IPS-NIHi7 (cell line): ENCODE measurements around the gene TMEM88.

Source experiments
- DNase-seq: peaks from one replicate; pipeline ENCODE4 v3.0.0; 2012; ENCODE audit warnings: mixed read lengths; ENCODE audit errors: extremely low spot score

The TMEM88 gene

GRCh38 chr17:7833011-7833794, 21.7 kb upstream of the TMEM88 start:
- DNase-seq = no peak

GRCh38 chr17:7833795-7834541, 20.9 kb upstream of the TMEM88 start, which contains the start of gene KDM6B:
TSS of gene KDM6B (plus strand) at chr17:7834217. CDS start at chr17:7845555, 11,338 bp downstream.
- peak; percentile 92 for DNase-seq

- no peak for DNase-seq
Measured at GRCh38 chr17:7834542-7834956, 20.3 kb upstream of the TMEM88 start.

- DNase-seq = peak; percentile 88
Measured at GRCh38 chr17:7834957-7835813, 19.7 kb upstream of the TMEM88 start.

- no peak for DNase-seq
Measured at GRCh38 chr17:7835814-7836595, 18.9 kb upstream of the TMEM88 start.

- peak; percentile 76 for DNase-seq
Measured at GRCh38 chr17:7836596-7837407, 18.1 kb upstream of the TMEM88 start.

- DNase-seq = no peak
Measured at GRCh38 chr17:7837408-7838088, 17.3 kb upstream of the TMEM88 start.

- no peak for DNase-seq
Measured at GRCh38 chr17:7838090-7839075, 16.5 kb upstream of the TMEM88 start.

GRCh38 chr17:7839190-7839875, 15.5 kb upstream of the TMEM88 start:
- no peak for DNase-seq

- no peak for DNase-seq
Measured at GRCh38 chr17:7839876-7840261, 15.0 kb upstream of the TMEM88 start.

GRCh38 chr17:7840441-7840840, 14.4 kb upstream of the TMEM88 start:
- no peak for DNase-seq

GRCh38 chr17:7840875-7841274, 14.0 kb upstream of the TMEM88 start:
- no peak for DNase-seq

GRCh38 chr17:7841396-7841914, 13.4 kb upstream of the TMEM88 start:
- no peak for DNase-seq

- peak; percentile 70 for DNase-seq
Measured at GRCh38 chr17:7841915-7842379, 12.9 kb upstream of the TMEM88 start.

GRCh38 chr17:7842380-7843256, 12.2 kb upstream of the TMEM88 start:
- DNase-seq = no peak

GRCh38 chr17:7843257-7843535, 11.7 kb upstream of the TMEM88 start:
- DNase-seq = no peak
